ENCODE results near the gene EID3.
"Not testable (repeated sequence)": the region's sequence is repeated elsewhere in the genome, so short reads cannot be mapped to it uniquely, and the experiment has no call there.

The EID3 gene

GRCh38 chr12:104314242-104314614 is 10.7 kb downstream of the EID3 start:
- DNase-seq: no peak

- no peak for DNase-seq
Measured at GRCh38 chr12:104315326-104316224, 12.0 kb downstream of the EID3 start.

- DNase-seq: no peak
Measured at GRCh38 chr12:104316936-104317335, 13.4 kb downstream of the EID3 start.

- DNase-seq: no peak
Measured at GRCh38 chr12:104317538-104318210, 14.1 kb downstream of the EID3 start.

- DNase-seq: no peak
Measured at GRCh38 chr12:104319028-104319427, 15.5 kb downstream of the EID3 start.

- no peak for DNase-seq
Measured at GRCh38 chr12:104319918-104320626, 16.5 kb downstream of the EID3 start.

- DNase-seq: no peak
Measured at GRCh38 chr12:104320627-104321024, 17.1 kb downstream of the EID3 start.

- DNase-seq: no peak
Measured at GRCh38 chr12:104321949-104322348, 18.4 kb downstream of the EID3 start.

GRCh38 chr12:104322533-104322932 is 19.0 kb downstream of the EID3 start:
- not testable (repeated sequence) for DNase-seq

GRCh38 chr12:104323899-104324298 is 20.4 kb downstream of the EID3 start:
- no peak for DNase-seq

GRCh38 chr12:104328278-104328677 is 24.7 kb downstream of the EID3 start:
- DNase-seq: not testable (repeated sequence)

- no peak for DNase-seq
Measured at GRCh38 chr12:104328790-104329189, 25.3 kb downstream of the EID3 start.

GRCh38 chr12:104329707-104330532 is 26.4 kb downstream of the EID3 start:
- no peak for DNase-seq

GRCh38 chr12:104331376-104331775 is 27.8 kb downstream of the EID3 start:
- DNase-seq: no peak

GRCh38 chr12:104332273-104332672 is 28.7 kb downstream of the EID3 start:
- DNase-seq: not testable (repeated sequence)

- DNase-seq: no peak
Measured at GRCh38 chr12:104333692-104334255, 30.2 kb downstream of the EID3 start.

GRCh38 chr12:104334581-104334980 is 31.0 kb downstream of the EID3 start:
- DNase-seq: no peak

GRCh38 chr12:104336115-104336514 is 32.6 kb downstream of the EID3 start:
- no peak for DNase-seq

- DNase-seq: no peak
Measured at GRCh38 chr12:104337030-104337558, 33.6 kb downstream of the EID3 start.

GRCh38 chr12:104339663-104340062 is 36.1 kb downstream of the EID3 start:
- DNase-seq: no peak

- no peak for DNase-seq
Measured at GRCh38 chr12:104340177-104340576, 36.6 kb downstream of the EID3 start.
